GM19467 (cell line): Measurements from ENCODE around the gene DNASE1L2.
"Not testable (repeated sequence)": the region's sequence is repeated elsewhere in the genome, so short reads cannot be mapped to it uniquely, and the experiment has no call there.

Experiments used
- ATAC-seq: cut with Tn5 transposase; IDR thresholded peaks from one replicate; pipeline ENCODE4 v1.9.1; 2021; ENCODE audit warnings: mild to moderate bottlenecking, moderate library complexity; ENCODE audit not compliant: unreplicated experiment

Gene DNASE1L2

GRCh38 chr16:2238150-2238837, 2.0 kb downstream of the DNASE1L2 start:
- ATAC-seq, result no peak

DNA sequence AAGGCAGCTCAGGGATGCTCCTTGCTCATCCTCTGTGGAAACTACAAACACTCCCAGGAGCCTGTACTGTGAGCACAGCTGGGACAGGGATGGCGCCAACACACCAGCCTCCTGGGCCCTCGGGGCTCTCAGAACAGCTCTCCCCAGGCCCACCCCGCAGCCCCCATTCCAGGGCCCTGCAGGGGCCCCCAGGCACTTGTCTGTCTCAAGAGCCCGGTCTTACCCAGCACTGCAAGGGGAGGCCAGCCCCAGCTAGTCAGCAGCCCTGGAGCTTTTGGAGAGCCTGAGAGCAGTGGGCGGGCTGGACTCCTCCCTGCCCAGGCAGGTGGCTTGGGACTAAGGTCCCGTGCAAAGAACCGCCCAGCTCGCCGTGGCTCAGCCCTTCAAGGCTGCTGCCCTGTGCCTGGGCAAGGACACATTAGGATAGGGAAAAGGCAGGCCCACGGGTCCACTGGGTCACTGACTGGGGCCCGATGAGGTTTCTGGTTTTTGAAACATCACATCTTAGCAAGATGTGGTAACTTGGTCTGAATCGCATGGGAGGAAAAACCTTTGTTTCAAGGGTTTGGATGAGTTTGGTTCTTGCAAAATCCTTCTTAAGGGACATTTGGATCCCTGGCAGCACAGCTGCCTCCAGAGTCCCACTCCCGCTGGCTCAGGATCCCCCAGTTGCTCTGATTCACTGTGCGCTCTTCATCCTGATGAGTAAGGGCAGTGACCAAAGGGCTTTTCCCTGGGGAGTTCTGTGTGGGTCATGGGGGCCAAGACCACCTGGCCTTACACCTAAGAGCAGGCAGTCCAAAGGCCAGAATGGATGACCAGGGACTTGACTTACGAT, 2.8 kb downstream of the DNASE1L2 start:
- no peak for ATAC-seq

GRCh38 chr16:2240331-2240730, 4.1 kb downstream of the DNASE1L2 start:
- ATAC-seq, result not testable (repeated sequence)

- ATAC-seq, result no peak
Observed at GRCh38 chr16:2242598-2242997, 6.4 kb downstream of the DNASE1L2 start.

DNA sequence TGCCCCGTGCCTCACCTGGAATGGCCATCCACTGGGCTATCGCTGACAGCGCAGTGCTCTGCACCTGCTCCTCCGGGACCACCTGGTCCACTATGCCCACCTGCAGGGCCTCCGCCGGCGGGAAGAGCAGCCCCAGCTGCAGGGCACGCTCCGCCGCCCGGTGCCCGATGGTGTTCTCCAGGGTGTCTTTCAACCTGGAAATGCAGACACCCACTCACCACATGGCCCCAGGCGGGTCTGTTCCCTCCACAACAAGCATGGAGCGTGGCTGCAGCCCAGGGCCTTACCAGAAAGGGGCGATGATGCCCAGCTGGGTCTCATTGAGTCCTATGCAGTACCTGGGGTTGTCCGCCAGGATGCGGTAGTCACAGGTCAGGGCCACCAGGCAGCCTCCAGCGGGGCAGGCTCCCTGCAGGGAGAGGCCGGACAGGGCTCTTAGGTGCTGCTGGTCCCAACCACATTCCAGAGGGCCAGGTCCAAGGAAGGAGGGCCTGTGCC, 6.8 kb downstream of the DNASE1L2 start:
- ATAC-seq, result no peak

- ATAC-seq, result no peak
Observed at GRCh38 chr16:2243781-2244180, 7.5 kb downstream of the DNASE1L2 start.

DNA sequence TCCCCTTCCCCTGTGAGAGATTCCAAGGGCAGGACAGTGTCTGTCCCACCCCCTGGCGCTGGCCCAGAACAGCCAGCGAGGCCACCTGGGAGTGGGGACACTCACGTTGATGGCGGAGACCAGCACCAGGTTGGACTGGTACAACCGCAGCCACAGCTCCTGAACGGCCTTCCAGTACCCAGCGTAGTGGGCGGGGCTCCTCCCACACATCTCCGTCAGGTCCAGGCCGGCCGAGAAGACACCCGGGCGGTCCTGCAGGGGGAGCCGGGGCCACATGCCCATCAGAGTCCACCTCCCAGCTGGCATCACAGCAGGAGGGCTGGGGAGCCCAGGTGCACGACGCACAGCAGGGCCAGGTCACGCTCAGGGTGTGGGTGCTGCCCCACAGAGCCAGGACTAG, 8.1 kb downstream of the DNASE1L2 start:
- no peak for ATAC-seq

DNA sequence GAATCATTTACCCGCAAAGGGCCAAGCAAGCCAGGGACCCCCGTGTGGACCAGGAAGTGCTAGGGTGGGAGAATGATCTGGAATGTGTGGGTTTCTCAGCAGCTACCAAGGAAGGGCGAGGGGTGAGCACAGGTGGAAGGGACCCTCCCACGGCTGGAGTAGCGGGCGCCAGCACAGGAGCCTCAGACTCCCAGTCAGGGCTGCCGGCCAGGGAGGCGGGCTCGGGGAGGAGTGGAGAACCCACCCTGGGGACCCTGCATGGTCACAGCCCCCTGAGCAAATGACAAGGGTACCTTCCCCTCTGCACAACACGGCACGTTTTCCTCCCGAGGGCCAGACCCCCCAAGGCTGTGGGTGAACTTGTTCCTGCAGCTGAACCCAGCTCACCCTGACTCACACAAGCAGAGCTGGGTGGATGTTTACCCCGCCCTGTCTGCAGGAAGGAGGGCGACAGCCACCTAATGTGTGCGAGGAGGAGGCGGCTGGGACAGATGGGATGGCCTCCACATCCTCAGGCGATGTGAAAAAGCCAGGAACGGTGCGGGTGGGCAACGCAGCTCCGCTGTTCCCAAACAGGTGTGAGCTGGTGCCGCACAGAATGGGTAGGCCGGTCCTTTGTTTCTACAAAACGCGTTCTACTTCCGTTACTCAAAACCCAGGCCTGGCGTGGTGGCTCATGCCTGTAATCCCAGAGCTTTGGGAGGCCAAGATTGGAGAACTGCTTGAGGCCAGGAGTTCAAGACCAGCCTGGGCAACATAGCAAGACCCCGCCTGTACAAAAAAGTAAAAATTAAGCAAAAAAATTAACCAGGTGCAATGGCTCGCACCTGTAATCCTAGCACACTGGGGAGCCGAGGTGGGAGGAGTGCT, 8.9 kb downstream of the DNASE1L2 start:
- ATAC-seq, result no peak

DNA sequence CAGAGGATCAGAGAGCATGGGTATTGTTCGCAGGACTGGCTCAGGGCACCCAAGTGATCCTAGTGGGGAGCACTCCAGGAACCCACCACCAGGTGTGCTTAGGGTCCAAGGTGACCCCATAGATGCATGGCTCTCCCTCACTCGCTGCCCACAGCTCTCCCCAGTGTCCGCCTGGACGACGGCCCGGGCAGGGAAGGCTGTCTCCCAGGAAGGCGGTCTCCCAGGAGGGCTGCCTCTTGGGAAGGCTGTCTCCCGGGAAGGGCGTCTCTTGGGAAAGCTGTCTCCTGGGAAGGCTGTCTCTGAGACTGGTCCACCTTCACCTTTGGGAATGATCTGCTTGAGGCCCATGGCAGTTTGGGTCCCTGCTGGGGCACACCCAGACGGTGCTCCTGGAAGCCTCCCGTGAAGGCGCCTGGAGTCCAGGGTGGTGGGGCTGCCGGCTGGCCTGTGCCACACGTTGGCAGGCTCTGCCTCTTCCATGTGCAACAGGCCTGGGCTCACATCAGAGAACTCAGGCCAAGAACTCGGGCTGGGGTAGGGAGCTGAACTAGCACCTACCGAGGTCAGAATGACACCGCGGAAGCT, 10.1 kb downstream of the DNASE1L2 start:
- ATAC-seq, result no peak

DNA sequence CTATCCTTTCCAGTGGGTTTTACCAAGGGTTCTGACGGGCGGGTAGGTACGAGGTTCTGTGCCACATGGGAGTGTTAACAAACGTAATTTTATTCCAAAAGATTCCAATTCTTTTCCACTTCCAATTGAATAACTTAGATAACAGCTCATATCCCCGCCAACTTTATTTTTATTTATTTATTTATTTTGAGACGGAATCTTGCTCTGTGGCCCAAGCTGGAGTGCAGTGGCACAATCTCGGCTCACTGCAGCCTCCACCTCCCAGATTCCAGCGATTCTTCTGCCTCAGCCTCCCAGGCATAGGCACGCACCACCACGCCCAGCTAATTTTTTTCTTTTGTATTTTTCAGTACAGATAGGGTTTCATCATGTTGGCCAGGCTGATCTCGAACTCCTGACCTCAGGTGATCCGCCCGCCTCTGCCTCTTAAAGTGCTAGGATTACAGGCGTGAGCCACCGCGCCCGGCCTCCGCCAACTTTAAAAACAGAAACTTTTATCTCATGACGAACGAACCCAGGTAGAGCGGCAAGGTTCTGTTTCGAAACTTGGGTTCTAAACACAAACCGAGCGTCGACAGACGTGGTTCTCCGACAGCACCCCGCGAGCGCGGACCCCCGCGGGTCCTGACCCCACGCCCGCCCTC, 14.5 kb downstream of the DNASE1L2 start:
- ATAC-seq, result no peak

GRCh38 chr16:2251296-2252111, 15.3 kb downstream of the DNASE1L2 start, which contains the start of gene ECI1:
ECI1 (minus strand) TSS chr16:2251587; CDS start chr16:2251566, 21 bp downstream.
- ATAC-seq, result peak; percentile 87

GRCh38 chr16:2252806-2253148, 16.5 kb downstream of the DNASE1L2 start:
- ATAC-seq, result no peak

DNA sequence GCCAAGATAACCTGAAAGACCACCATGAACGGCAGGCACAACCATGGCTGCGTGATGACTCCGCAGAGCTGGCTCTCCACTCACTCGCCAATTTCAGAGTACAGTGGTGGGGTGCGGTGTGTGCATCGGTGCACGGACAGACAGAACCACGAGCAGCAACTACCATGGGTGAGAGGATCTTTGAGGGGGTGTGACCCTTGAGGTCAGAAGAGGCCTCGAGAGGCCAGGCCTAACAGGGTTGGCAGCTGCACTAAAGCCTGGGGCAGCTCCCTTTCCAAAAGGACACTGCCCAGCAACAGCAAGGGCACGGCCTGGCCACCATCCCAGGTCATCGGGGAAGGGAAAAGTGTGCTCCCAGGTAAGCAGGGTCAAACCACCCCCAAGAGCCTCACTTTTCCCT, 17.0 kb downstream of the DNASE1L2 start:
- no peak for ATAC-seq

- ATAC-seq, result no peak
Observed at GRCh38 chr16:2256531-2257140, 20.4 kb downstream of the DNASE1L2 start.

GRCh38 chr16:2257726-2258125, 21.5 kb downstream of the DNASE1L2 start:
- no peak for ATAC-seq

DNA sequence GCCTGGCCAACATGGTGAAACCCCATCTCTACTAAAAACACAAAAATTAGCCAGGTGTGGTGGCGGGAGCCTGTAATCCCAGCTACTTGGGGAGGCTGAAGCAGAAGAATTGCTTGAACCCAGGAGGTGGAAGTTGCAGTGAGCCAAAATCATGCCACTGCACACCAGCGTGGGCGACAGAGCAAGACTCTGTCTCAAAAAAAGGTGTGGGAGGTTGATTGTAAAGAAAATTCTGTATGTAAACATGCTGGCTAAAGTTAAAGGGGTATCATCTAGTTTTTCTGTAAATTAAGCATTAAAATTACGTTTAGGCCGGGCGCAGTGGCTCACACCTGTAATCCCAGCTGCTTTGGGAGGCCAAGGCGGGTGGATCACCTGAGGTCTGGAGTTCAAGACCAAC, 22.3 kb downstream of the DNASE1L2 start:
- not testable (repeated sequence) for ATAC-seq

- no peak for ATAC-seq
Observed at GRCh38 chr16:2260250-2260649, 24.0 kb downstream of the DNASE1L2 start.

DNA sequence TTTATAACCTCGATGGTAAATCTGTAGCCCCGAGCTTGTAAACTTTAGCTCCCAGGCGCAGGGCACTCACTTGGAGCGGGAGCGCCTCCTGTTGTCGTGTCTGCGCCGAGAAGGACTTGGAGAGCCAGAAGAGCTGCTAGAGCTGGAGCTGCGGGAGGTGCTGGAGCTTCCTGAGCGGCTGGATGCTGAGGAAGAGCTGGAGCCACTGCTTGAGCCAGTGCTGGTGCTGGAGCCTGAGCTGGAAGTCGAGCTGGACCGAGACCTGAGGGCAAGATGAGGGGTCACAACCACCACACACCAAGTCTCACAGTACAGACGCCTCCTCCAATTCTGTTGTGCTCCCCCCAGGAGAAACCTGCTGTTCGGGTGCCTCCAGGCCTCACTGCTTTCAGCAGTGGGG, 26.8 kb downstream of the DNASE1L2 start:
- not testable (repeated sequence) for ATAC-seq

GRCh38 chr16:2266887-2267286, 30.6 kb downstream of the DNASE1L2 start:
- ATAC-seq, result not testable (repeated sequence)
